PC-3 (cell line): ENCODE measurements around the gene SPRED2. TPM values are rescaled to one million over a fixed set of nuclear protein-coding genes. Genes with fewer than 3 reads are reported as not detected.
A peak's percentile ranks its signal among the peaks of the same experiment; 100 is the strongest.

Source experiments
- ATAC-seq: fragments of 200-7000 bp; cut with Tn5 transposase; 2 replicates; pipeline ENCODE4 v1.9.1; 2020; ENCODE audit warnings: mild to moderate bottlenecking, moderate library complexity
- BruUV-seq: library from RNA; stranded (reverse); fragments of 400-500 nt; replicated peaks from 2 replicates; lab custom pipeline; 2021; lab: Mats Ljungman, UMichigan
- CTCF ChIA-PET: fragments of 300-600 bp; sonication (Branson Sonifier 250); formaldehyde crosslinking; loops from one replicate; lab custom pipeline; 2022; ENCODE audit warnings: antibody characterized with exemption; lab: Charles Lee
- POLR2A ChIA-PET: fragments of 300-600 bp; sonication (Branson Sonifier 250); formaldehyde crosslinking; loops from one replicate; lab custom pipeline; 2022; ENCODE audit warnings: antibody characterized with exemption; ENCODE audit not compliant: unreplicated experiment; lab: Charles Lee
- DNase-seq: peaks from one replicate; pipeline ENCODE4 v3.0.0-alpha.2; 2015
- H2AFZ ChIP-seq: fragments of 300-600 bp; sonication (generic); 2 replicates; pipeline ENCODE4 v1.6.0; 2016; ENCODE audit warnings: antibody characterized with exemption, low read length
- H3F3A ChIP-seq: fragments of 300-600 bp; sonication (generic); one replicate; pipeline ENCODE4 v1.6.0; 2017; ENCODE audit warnings: antibody characterized with exemption, low read length, control low read depth, mild to moderate bottlenecking; ENCODE audit not compliant: unreplicated experiment
- H3K27ac ChIP-seq: fragments of 300-600 bp; sonication (generic); 2 replicates; pipeline ENCODE4 v1.5.1; 2016; ENCODE audit warnings: mild to moderate bottlenecking, low read length
- H3K27me3 ChIP-seq: fragments of 300-600 bp; sonication (generic); 2 replicates; pipeline ENCODE4 v1.6.1; 2016; ENCODE audit warnings: low read length, mixed read lengths
- H3K36me3 ChIP-seq: fragments of 300-600 bp; sonication (generic); 2 replicates; pipeline ENCODE4 v1.6.1; 2016; ENCODE audit warnings: low read depth, mixed run types, low read length, mixed read lengths
- H3K4me1 ChIP-seq: fragments of 300-600 bp; sonication (generic); 2 replicates; pipeline ENCODE4 v1.5.1; 2016; ENCODE audit warnings: low read length; ENCODE audit not compliant: insufficient read depth
- H3K4me2 ChIP-seq: fragments of 300-600 bp; sonication (generic); 2 replicates; pipeline ENCODE4 v1.6.0; 2016; ENCODE audit warnings: low read length
- H3K4me3 ChIP-seq: fragments of 300-600 bp; sonication (generic); 2 replicates; pipeline ENCODE4 v1.5.1; 2016; ENCODE audit warnings: mild to moderate bottlenecking, low read length, mixed read lengths
- H3K79me2 ChIP-seq: fragments of 300-600 bp; sonication (generic); 2 replicates; pipeline ENCODE4 v1.6.1; 2017; ENCODE audit warnings: low read length, mixed read lengths
- H3K9ac ChIP-seq: fragments of 300-600 bp; sonication (generic); 2 replicates; pipeline ENCODE4 v1.6.0; 2016; ENCODE audit warnings: mild to moderate bottlenecking, low read length
- H3K9me2 ChIP-seq: fragments of 300-600 bp; sonication (generic); replicated peaks from 2 replicates; pipeline ENCODE4 v1.6.1; 2016; ENCODE audit warnings: mixed run types, low read length, mixed read lengths
- H3K9me3 ChIP-seq: fragments of 300-600 bp; sonication (generic); 2 replicates; pipeline ENCODE4 v1.6.1; 2016; ENCODE audit warnings: low read length, mixed read lengths
- H4K20me1 ChIP-seq: fragments of 300-600 bp; sonication (generic); 2 replicates; pipeline ENCODE4 v1.6.1; 2016; ENCODE audit warnings: low read length, mixed read lengths
- CTCF ChIP-seq: fragments of 300-600 bp; sonication (generic); conservative IDR thresholded peaks from 2 replicates; pipeline ENCODE4 v1.5.1; 2017; ENCODE audit warnings: antibody characterized with exemption, low read depth, mild to moderate bottlenecking, low read length
- EZH2 ChIP-seq: fragments of 300-600 bp; sonication (generic); IDR thresholded peaks from one replicate; pipeline ENCODE4 v1.6.1; 2017; ENCODE audit warnings: antibody characterized with exemption, mild to moderate bottlenecking, low read length; ENCODE audit not compliant: unreplicated experiment
- EZH2phosphoT487 ChIP-seq: fragments of 300-600 bp; sonication (generic); IDR thresholded peaks from 2 replicates; pipeline ENCODE4 v1.6.1; 2018; ENCODE audit warnings: mild to moderate bottlenecking, antibody characterized with exemption, low read length, borderline replicate concordance
- intact Hi-C: fragments of 100-400 bp; cut with micrococcal nuclease; formaldehyde crosslinking; loops from 2 replicates; pipeline ENCODE4 v1.9.0; 2023
- total RNA-seq: library from RNA; depleted of rRNA; stranded (reverse); fragments of >200 nt; gene quantifications from 2 replicates; pipeline ENCODE4 v1.2.3, GENCODE V29; 2014

SPRED2 gene
- total RNA-seq, 1 experiment from 2014 or later = 16.2 TPM

GRCh38 chr2:65351948-65352595, 80.3 kb downstream of the SPRED2 start:
- H3K27me3 ChIP-seq = no peaks in the 10 kb centered on the region
- H3K79me2 ChIP-seq = peaks cover 100% of the 10 kb centered on the region
- ChIA-PET POLR2A (no interaction called here), CTCF (interaction anchor here (1.1 kb wide), 1 partner anchor 32 kb away, joined by 3 read pairs; no protein-coding TSS in a partner anchor)
- H3K4me3 ChIP-seq = no peak overlapping the region
- H3K9ac ChIP-seq = no peak overlapping the region
- no peak overlapping the region for H3K27ac ChIP-seq
- H3K4me2 ChIP-seq = no peak overlapping the region
- H3K9me3 ChIP-seq = no peaks in the 10 kb centered on the region
- DNase-seq (no peak), ATAC-seq (no peak; the same call in 1 of the 2 replicates)
- 0 out of 2 replicates have a peak, but pooled peaks cover 3% of the 10 kb centered on the region for H3K9me2 ChIP-seq
- no peak overlapping the region for H2AFZ ChIP-seq
- peaks cover 30% of the 10 kb centered on the region for H3K4me1 ChIP-seq
- intact Hi-C loops = no loop called here
- H3K36me3 ChIP-seq = no peaks in the 10 kb centered on the region
- no TSS peak for BruUV-seq
- H4K20me1 ChIP-seq = peaks cover 49% of the 10 kb centered on the region
- no peaks in the 10 kb centered on the region for H3F3A ChIP-seq
- TF ChIP-seq EZH2 (no peak), EZH2phosphoT487 (no peak), CTCF (no peak)

GRCh38 chr2:65351234-65351947, 81.0 kb downstream of the SPRED2 start:
- Histone ChIP-seq H3K27ac (no peak overlapping the region), H4K20me1 (peaks cover 49% of the 10 kb centered on the region), H3K4me2 (no peak overlapping the region), H3F3A (no peaks in the 10 kb centered on the region), H3K9ac (no peak overlapping the region), H3K27me3 (no peaks in the 10 kb centered on the region), H3K4me1 (peaks cover 30% of the 10 kb centered on the region), H2AFZ (no peak overlapping the region), H3K36me3 (no peaks in the 10 kb centered on the region), H3K4me3 (no peak overlapping the region), H3K79me2 (peaks cover 100% of the 10 kb centered on the region), H3K9me2 (0 out of 2 replicates have a peak, but pooled peaks cover 3% of the 10 kb centered on the region), H3K9me3 (no peaks in the 10 kb centered on the region)
- no TSS peak for BruUV-seq
- intact Hi-C loops = no loop called here
- TF ChIP-seq EZH2 (no peak), CTCF (no peak), EZH2phosphoT487 (no peak)
- ATAC-seq (no peak), DNase-seq (no peak)
- ChIA-PET CTCF (interaction anchor here (1.1 kb wide), 1 partner anchor 31 kb away, joined by 3 read pairs; no protein-coding TSS in a partner anchor), POLR2A (no interaction called here)

DNA sequence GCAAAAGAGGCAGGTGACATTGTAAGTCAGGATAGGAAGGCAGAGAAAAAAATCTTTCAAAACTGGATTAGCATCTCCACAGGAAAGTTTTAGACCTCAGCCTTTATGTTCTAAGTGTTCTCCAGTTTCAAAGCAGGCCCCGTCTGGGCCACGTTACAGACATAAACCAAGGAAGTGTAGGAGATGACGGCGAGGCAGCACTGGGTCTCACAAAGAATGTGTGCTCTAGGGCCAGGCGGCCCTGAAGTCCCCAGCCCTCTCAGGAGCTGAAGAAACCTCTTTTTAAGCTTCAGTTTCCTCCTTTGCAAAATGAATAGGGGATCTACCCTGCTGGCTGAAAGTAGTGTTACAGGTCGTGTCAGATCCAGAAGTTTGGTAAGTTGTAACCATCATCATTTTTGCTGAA, 81.7 kb downstream of the SPRED2 start:
- Histone ChIP-seq H3K9ac (no peak overlapping the region), H4K20me1 (peaks cover 49% of the 10 kb centered on the region), H3K79me2 (peaks cover 100% of the 10 kb centered on the region), H3K9me3 (no peaks in the 10 kb centered on the region), H3K9me2 (0 out of 2 replicates have a peak, but pooled peaks cover 3% of the 10 kb centered on the region), H3K4me3 (no peak overlapping the region), H3K4me1 (peaks cover 26% of the 10 kb centered on the region), H3K27ac (no peak overlapping the region), H3F3A (no peaks in the 10 kb centered on the region), H3K27me3 (no peaks in the 10 kb centered on the region), H3K36me3 (no peaks in the 10 kb centered on the region), H3K4me2 (no peak overlapping the region), H2AFZ (no peak overlapping the region)
- intact Hi-C loops = no loop called here
- CTCF ChIA-PET = no interaction called here
- DNase-seq = no peak
- no peak; the same call in none of the 2 replicates for ATAC-seq
- POLR2A ChIA-PET = no interaction called here
- TF ChIP-seq CTCF (peak; percentile 44; the same call in 1 of the 2 replicates), EZH2phosphoT487 (no peak)
- no TSS peak for BruUV-seq
